Prostate gland (tissue), 2 donors: ENCODE data around the gene EIF4G3.

Experiments used
- CTCF ChIP-seq, 4 experiments: fragments of 200-600 bp in 2 of 4; fragments of 450-650 bp in 2 of 4; sonication (generic) in 2 of 4; IDR thresholded peaks; 1 replicate in 3 of 4; 2 replicates in 1 of 4; pipeline ENCODE4 v1.5.1; 2016 to 2019; ENCODE audit warnings: antibody characterized with exemption in 4 of 4, mild to moderate bottlenecking in 2 of 4, moderate library complexity in 2 of 4
- POLR2A ChIP-seq: fragments of 450-650 bp; IDR thresholded peaks from one replicate; pipeline ENCODE4 v1.6.1; 2016; ENCODE audit warnings: antibody characterized with exemption, mild to moderate bottlenecking
- POLR2AphosphoS5 ChIP-seq: sonication (generic); formaldehyde crosslinking; IDR thresholded peaks from one replicate; pipeline ENCODE4 v1.6.1; 2017; ENCODE audit warnings: antibody characterized with exemption

- TF ChIP-seq CTCF (IDR thresholded peaks at IDR 0.05): no peak
- TF ChIP-seq POLR2A: no peak
- no peak for TF ChIP-seq POLR2AphosphoS5
Observed at GRCh38 chr1:21001042-21001441, 175.7 kb downstream of the EIF4G3 start.
